Activated CD4-positive, alpha-beta memory T cell treated with anti-CD3 and anti-CD28 coated beads, Interleukin-2, amount 10 ng/mL, durations not matched to agents 7 days and 5 days (primary cell): ENCODE results near the gene MRPL40. TPM values are rescaled to one million over a fixed set of nuclear protein-coding genes. Genes with fewer than 3 reads are reported as not detected.
A peak's percentile ranks its signal among the peaks of the same experiment; 100 is the strongest.

Experiments used
- CTCF ChIA-PET: fragments of 350-600 bp; sonication (Branson Sonifier 250); formaldehyde crosslinking; loops from one replicate; lab custom pipeline; 2021; ENCODE audit warnings: antibody characterized with exemption, inconsistent platforms; lab: Charles Lee
- POLR2A ChIA-PET: fragments of 350-600 bp; sonication (Branson Sonifier 250); formaldehyde crosslinking; loops from one replicate; lab custom pipeline; 2021; ENCODE audit warnings: antibody characterized with exemption; lab: Charles Lee
- DNase-seq: peaks from one replicate; pipeline ENCODE4 v3.0.0-alpha.2; 2020
- H3K27ac Mint-ChIP-seq: one replicate; pipeline ENCODE4 v1.8.0; 2021; ENCODE audit warnings: mild to moderate bottlenecking, mixed read lengths
- H3K27me3 Mint-ChIP-seq: one replicate; pipeline ENCODE4 v1.8.0; 2021; ENCODE audit warnings: mixed read lengths
- H3K36me3 Mint-ChIP-seq: one replicate; pipeline ENCODE4 v1.8.0; 2021; ENCODE audit warnings: low read depth, mixed read lengths
- H3K4me1 Mint-ChIP-seq: one replicate; pipeline ENCODE4 v1.8.0; 2021; ENCODE audit warnings: mixed read lengths
- H3K4me3 Mint-ChIP-seq: one replicate; pipeline ENCODE4 v1.8.0; 2021; ENCODE audit warnings: mild to moderate bottlenecking, mixed read lengths
- H3K9me3 Mint-ChIP-seq: one replicate; pipeline ENCODE4 v1.8.0; 2021; ENCODE audit warnings: mixed read lengths
- total RNA-seq, 2 experiments: library from RNA; stranded (reverse); gene quantifications; one replicate each; pipeline ENCODE4 v1.2.3, GENCODE V29; 2021

Gene MRPL40
- total RNA-seq, 2 experiments from 2014 or later, result 22.4 to 24.6 TPM

- H3K9me3 Mint-ChIP-seq, result no peaks in the 10 kb centered on the region
- peak overlapping the region; percentile 47 for H3K27ac Mint-ChIP-seq
- CTCF ChIA-PET, result interaction anchor here (1.5 kb wide), 1 partner anchor 253 kb away, joined by 3 read pairs; the partner anchor contains the start of gene ESS2
- peaks cover 62% of the 10 kb centered on the region for H3K36me3 Mint-ChIP-seq
- H3K4me3 Mint-ChIP-seq, result no peak overlapping the region
- peaks cover 11% of the 10 kb centered on the region for H3K4me1 Mint-ChIP-seq
- DNase-seq, result no peak
- no peaks in the 10 kb centered on the region for H3K27me3 Mint-ChIP-seq
- POLR2A ChIA-PET, result no interaction called here
Observed at GRCh38 chr22:19398206-19398605, 34.1 kb upstream of the MRPL40 start.

- ChIA-PET CTCF (interaction anchor here (1.0 kb wide), 1 partner anchor 231 kb away, joined by 3 read pairs; no protein-coding TSS in a partner anchor), POLR2A (no interaction called here)
- Mint-ChIP-seq H3K4me1 (peaks cover 11% of the 10 kb centered on the region), H3K27me3 (no peaks in the 10 kb centered on the region), H3K36me3 (peaks cover 58% of the 10 kb centered on the region), H3K27ac (peak overlapping the region; percentile 47), H3K9me3 (no peaks in the 10 kb centered on the region), H3K4me3 (no peak overlapping the region)
- DNase-seq, result no peak
Observed at GRCh38 chr22:19398652-19399051, 33.7 kb upstream of the MRPL40 start.

- POLR2A ChIA-PET, result no interaction called here
- Mint-ChIP-seq H3K36me3 (peaks cover 62% of the 10 kb centered on the region), H3K4me3 (no peak overlapping the region), H3K27ac (peak overlapping the region; percentile 5), H3K27me3 (no peaks in the 10 kb centered on the region), H3K4me1 (peaks cover 11% of the 10 kb centered on the region), H3K9me3 (no peaks in the 10 kb centered on the region)
- CTCF ChIA-PET, result no interaction called here
- no peak for DNase-seq
Observed at GRCh38 chr22:19400881-19401280, 31.5 kb upstream of the MRPL40 start.

GRCh38 chr22:19401483-19401882 lies 30.9 kb upstream of the MRPL40 start:
- H3K9me3 Mint-ChIP-seq, result no peaks in the 10 kb centered on the region
- no peak for DNase-seq
- H3K27ac Mint-ChIP-seq, result no peak overlapping the region
- POLR2A ChIA-PET, result no interaction called here
- H3K27me3 Mint-ChIP-seq, result no peaks in the 10 kb centered on the region
- peaks cover 11% of the 10 kb centered on the region for H3K4me1 Mint-ChIP-seq
- peaks cover 68% of the 10 kb centered on the region for H3K36me3 Mint-ChIP-seq
- no peak overlapping the region for H3K4me3 Mint-ChIP-seq
- CTCF ChIA-PET, result no interaction called here

GRCh38 chr22:19402642-19403191 lies 29.6 kb upstream of the MRPL40 start:
- Mint-ChIP-seq H3K4me3 (no peak overlapping the region), H3K9me3 (no peaks in the 10 kb centered on the region)

GRCh38 chr22:19404676-19405075 lies 27.7 kb upstream of the MRPL40 start:
- Mint-ChIP-seq H3K36me3 (peaks cover 77% of the 10 kb centered on the region), H3K27ac (no peak overlapping the region), H3K4me3 (no peak overlapping the region), H3K27me3 (no peaks in the 10 kb centered on the region), H3K9me3 (no peaks in the 10 kb centered on the region), H3K4me1 (no peaks in the 10 kb centered on the region)
- DNase-seq, result no peak
- ChIA-PET POLR2A (no interaction called here), CTCF (no interaction called here)

More at GRCh38 chr22:19402642-19403191, 29.6 kb upstream of the MRPL40 start:
- H3K27me3 Mint-ChIP-seq, result no peaks in the 10 kb centered on the region
- ChIA-PET CTCF (no interaction called here), POLR2A (no interaction called here)
- DNase-seq, result no peak
- no peak overlapping the region for H3K27ac Mint-ChIP-seq
- H3K36me3 Mint-ChIP-seq, result peaks cover 71% of the 10 kb centered on the region
- peaks cover 11% of the 10 kb centered on the region for H3K4me1 Mint-ChIP-seq

- ChIA-PET POLR2A (no interaction called here), CTCF (no interaction called here)
- Mint-ChIP-seq H3K27me3 (no peaks in the 10 kb centered on the region), H3K4me1 (no peaks in the 10 kb centered on the region), H3K27ac (no peak overlapping the region), H3K36me3 (peaks cover 80% of the 10 kb centered on the region), H3K4me3 (no peak overlapping the region), H3K9me3 (no peaks in the 10 kb centered on the region)
- DNase-seq, result no peak
Observed at GRCh38 chr22:19405133-19405532, 27.2 kb upstream of the MRPL40 start.

GRCh38 chr22:19405652-19406051 lies 26.7 kb upstream of the MRPL40 start:
- H3K9me3 Mint-ChIP-seq, result no peaks in the 10 kb centered on the region
- no peak overlapping the region for H3K27ac Mint-ChIP-seq
- H3K36me3 Mint-ChIP-seq, result peaks cover 77% of the 10 kb centered on the region
- no peak overlapping the region for H3K4me3 Mint-ChIP-seq
- POLR2A ChIA-PET, result interaction anchor here (1.0 to 1.3 kb wide), 2 partner anchors 15 to 17 kb away, joined by 3 read pairs; no protein-coding TSS in a partner anchor
- no peaks in the 10 kb centered on the region for H3K27me3 Mint-ChIP-seq
- CTCF ChIA-PET, result no interaction called here
- no peak for DNase-seq
- H3K4me1 Mint-ChIP-seq, result no peaks in the 10 kb centered on the region

- no peaks in the 10 kb centered on the region for H3K9me3 Mint-ChIP-seq
- H3K4me3 Mint-ChIP-seq, result no peak overlapping the region
- H3K36me3 Mint-ChIP-seq, result peaks cover 70% of the 10 kb centered on the region
- CTCF ChIA-PET, result interaction anchor here (0.6 to 0.8 kb wide), 2 partner anchors 14 to 39 kb away, joined by 3 to 4 read pairs; no protein-coding TSS in a partner anchor
- no peaks in the 10 kb centered on the region for H3K4me1 Mint-ChIP-seq
- no peak overlapping the region for H3K27ac Mint-ChIP-seq
- POLR2A ChIA-PET, result interaction anchor here (0.7 to 1.3 kb wide), 3 partner anchors 14 to 22 kb away, joined by 3 read pairs; no protein-coding TSS in a partner anchor
- peak; percentile 22 for DNase-seq
- H3K27me3 Mint-ChIP-seq, result no peaks in the 10 kb centered on the region
Observed at GRCh38 chr22:19406281-19406811, 26.0 kb upstream of the MRPL40 start.

GRCh38 chr22:19406846-19407245 lies 25.5 kb upstream of the MRPL40 start:
- DNase-seq, result no peak
- Mint-ChIP-seq H3K9me3 (no peaks in the 10 kb centered on the region), H3K4me1 (peaks cover under 1% of the 10 kb centered on the region), H3K36me3 (peaks cover 66% of the 10 kb centered on the region), H3K4me3 (no peak overlapping the region), H3K27me3 (no peaks in the 10 kb centered on the region), H3K27ac (no peak overlapping the region)
- CTCF ChIA-PET, result interaction anchor here (0.6 to 0.8 kb wide), 2 partner anchors 13 to 38 kb away, joined by 3 to 4 read pairs; no protein-coding TSS in a partner anchor
- POLR2A ChIA-PET, result interaction anchor here (0.7 to 1.3 kb wide), 2 partner anchors 16 to 21 kb away, joined by 3 read pairs; no protein-coding TSS in a partner anchor

GRCh38 chr22:19407649-19408606 lies 24.4 kb upstream of the MRPL40 start:
- H3K4me3 Mint-ChIP-seq, result no peak overlapping the region
- POLR2A ChIA-PET, result no interaction called here
- no peak for DNase-seq
- H3K27me3 Mint-ChIP-seq, result no peaks in the 10 kb centered on the region
- peaks cover 65% of the 10 kb centered on the region for H3K36me3 Mint-ChIP-seq
- CTCF ChIA-PET, result interaction anchor here (0.7 kb wide), 1 partner anchor 14 kb away, joined by 3 read pairs; no protein-coding TSS in a partner anchor
- no peak overlapping the region for H3K27ac Mint-ChIP-seq
- peaks cover 9% of the 10 kb centered on the region for H3K4me1 Mint-ChIP-seq
- H3K9me3 Mint-ChIP-seq, result no peaks in the 10 kb centered on the region

- CTCF ChIA-PET, result interaction anchor here (1.4 kb wide), 1 partner anchor 66 kb away, joined by 3 read pairs; no protein-coding TSS in a partner anchor
- Mint-ChIP-seq H3K4me3 (no peak overlapping the region), H3K27ac (no peak overlapping the region), H3K27me3 (no peaks in the 10 kb centered on the region), H3K9me3 (no peaks in the 10 kb centered on the region), H3K4me1 (peaks cover 19% of the 10 kb centered on the region), H3K36me3 (peaks cover 48% of the 10 kb centered on the region)
- DNase-seq, result no peak
- POLR2A ChIA-PET, result interaction anchor here (0.7 to 1.0 kb wide), 3 partner anchors 9 to 36 kb away, joined by 3 to 4 read pairs (median 3); partner anchors contain the start of gene HIRA
Observed at GRCh38 chr22:19410941-19411689, 21.2 kb upstream of the MRPL40 start.
